Measurements from ENCODE around the gene OR5L1. TPM values are rescaled to one million over a fixed set of nuclear protein-coding genes. Genes with fewer than 3 reads are reported as not detected.

The OR5L1 gene
- total RNA-seq, 1 donor: not detected

DNA sequence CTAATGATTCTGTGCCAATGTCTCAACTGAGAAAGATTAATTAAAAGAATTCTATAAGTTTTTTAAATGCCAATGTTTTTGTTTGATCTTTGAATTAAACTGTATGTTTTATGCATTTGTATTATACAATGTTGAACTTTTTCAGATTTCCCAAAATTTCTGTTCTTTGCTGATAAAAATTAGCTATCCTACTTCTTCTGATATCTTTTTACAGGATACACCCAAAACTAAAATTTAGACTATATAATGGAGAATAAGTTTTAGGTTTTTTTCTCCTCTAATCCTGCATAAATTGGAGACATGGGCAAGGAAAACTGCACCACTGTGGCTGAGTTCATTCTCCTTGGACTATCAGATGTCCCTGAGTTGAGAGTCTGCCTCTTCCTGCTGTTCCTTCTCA is 15.8 kb downstream of the OR5L1 start, which contains the start of gene OR5L2:
Gene OR5L2, plus strand, starts transcription at position 301 of the 400 bp plus-strand sequence. Its CDS starts 0 bp downstream, at position 301.
- DNase-seq (ENCODE audit: low read depth): no peak
- TF ChIP-seq, protein P1, sequence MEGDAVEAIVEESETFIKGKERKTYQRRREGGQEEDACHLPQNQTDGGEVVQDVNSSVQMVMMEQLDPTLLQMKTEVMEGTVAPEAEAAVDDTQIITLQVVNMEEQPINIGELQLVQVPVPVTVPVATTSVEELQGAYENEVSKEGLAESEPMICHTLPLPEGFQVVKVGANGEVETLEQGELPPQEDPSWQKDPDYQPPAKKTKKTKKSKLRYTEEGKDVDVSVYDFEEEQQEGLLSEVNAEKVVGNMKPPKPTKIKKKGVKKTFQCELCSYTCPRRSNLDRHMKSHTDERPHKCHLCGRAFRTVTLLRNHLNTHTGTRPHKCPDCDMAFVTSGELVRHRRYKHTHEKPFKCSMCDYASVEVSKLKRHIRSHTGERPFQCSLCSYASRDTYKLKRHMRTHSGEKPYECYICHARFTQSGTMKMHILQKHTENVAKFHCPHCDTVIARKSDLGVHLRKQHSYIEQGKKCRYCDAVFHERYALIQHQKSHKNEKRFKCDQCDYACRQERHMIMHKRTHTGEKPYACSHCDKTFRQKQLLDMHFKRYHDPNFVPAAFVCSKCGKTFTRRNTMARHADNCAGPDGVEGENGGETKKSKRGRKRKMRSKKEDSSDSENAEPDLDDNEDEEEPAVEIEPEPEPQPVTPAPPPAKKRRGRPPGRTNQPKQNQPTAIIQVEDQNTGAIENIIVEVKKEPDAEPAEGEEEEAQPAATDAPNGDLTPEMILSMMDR (IDR thresholded peaks at IDR 0.05; ENCODE audit: insufficient read depth, low read length): no peak
- H3K4me3 ChIP-seq (ENCODE audit: low read depth, low read length): no peak within 1 kb of the TSS

DNA sequence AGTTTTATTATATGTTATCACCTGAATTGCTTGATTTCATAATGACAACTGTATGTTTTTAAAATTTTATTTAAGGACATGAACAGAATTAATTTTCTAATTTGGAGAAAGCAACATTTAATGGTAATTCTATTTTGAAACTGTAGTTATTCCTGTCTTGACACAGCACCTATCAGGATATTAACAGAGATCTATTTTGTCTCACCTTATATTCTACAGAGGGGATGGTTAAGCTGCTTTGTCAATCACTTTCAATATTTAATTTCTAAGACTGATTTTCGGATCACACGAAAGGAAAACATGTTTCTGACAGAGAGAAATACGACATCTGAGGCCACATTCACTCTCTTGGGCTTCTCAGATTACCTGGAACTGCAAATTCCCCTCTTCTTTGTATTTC is 27.3 kb downstream of the OR5L1 start, which contains the start of gene OR5D16:
Gene OR5D16, plus strand, starts transcription at position 301 of the 400 bp plus-strand sequence. Its CDS starts 0 bp downstream, at position 301.
- TF ChIP-seq, protein P1 (IDR thresholded peaks at IDR 0.05; ENCODE audit: insufficient read depth, low read length): no peak
- H3K4me3 ChIP-seq (ENCODE audit: low read depth, low read length): no peak within 1 kb of the TSS
- DNase-seq (ENCODE audit: low read depth): no peak

DNA sequence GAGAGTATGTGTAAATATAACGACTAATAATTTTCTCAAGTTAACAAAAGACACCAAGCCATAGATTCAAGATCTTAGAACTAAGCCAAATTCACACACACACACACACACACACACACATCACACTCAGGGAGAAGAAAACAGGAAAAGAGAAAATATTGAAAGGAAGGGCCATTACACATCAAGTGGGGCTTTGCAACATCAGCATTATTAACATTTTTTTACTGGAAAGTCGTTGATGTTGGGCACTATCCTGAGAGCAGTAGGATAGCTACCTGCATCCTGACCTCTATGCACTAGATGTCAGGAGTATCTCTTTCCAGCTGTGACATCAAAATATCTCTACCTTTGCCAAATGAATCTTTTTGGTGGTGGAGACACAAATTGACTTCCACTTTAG is 36.3 kb downstream of the OR5L1 start:
- TF ChIP-seq, protein P1 (IDR thresholded peaks at IDR 0.05; ENCODE audit: insufficient read depth, low read length): no peak
- no peak for DNase-seq (ENCODE audit: low read depth)
- no peak overlapping the region for H3K4me3 ChIP-seq (ENCODE audit: low read depth, low read length)

DNA sequence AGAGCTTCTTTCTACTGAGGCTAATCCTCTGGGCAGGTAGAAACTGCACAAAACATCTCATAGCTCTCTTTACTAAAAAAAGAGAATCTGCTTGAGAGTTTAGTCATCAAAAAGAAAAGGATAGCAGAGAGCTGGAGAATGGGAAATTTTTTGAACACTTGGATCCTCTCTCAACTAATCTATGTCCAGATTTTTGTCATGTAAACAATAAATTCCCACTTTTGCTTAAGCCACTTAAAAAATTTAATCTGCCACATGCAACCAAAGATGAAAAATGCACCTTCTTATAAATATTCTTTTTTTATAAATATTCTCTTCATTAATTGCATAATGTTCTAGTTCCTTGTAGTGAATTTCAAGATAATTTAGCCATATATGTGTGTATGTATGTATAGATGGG is 37.9 kb downstream of the OR5L1 start:
- TF ChIP-seq, protein P1 (IDR thresholded peaks at IDR 0.05; ENCODE audit: insufficient read depth, low read length): no peak
- DNase-seq (ENCODE audit: low read depth): no peak
- H3K4me3 ChIP-seq (ENCODE audit: low read depth, low read length): no peak overlapping the region

DNA sequence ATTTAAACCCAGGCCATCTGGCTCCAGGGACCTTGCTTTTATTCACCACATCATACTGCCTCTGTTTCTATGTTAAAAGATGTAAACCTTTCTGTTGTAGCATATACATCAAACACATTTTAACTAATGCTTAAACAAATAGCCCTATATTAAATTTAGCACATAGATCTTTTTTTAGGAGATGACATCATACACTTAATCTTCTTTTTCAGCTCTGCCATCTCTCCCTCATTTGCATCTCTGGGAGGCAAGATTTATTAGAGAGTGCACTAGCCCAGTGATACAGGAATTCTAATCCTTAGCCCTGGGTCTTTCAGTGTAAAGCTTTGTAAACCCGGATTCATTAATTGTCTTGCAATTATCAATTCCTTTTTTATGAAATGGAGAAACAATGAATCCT is 41.0 kb downstream of the OR5L1 start:
- no peak overlapping the region for H3K4me3 ChIP-seq (ENCODE audit: low read depth, low read length)
- no peak for DNase-seq (ENCODE audit: low read depth)
- TF ChIP-seq, protein P1 (IDR thresholded peaks at IDR 0.05; ENCODE audit: insufficient read depth, low read length): no peak

DNA sequence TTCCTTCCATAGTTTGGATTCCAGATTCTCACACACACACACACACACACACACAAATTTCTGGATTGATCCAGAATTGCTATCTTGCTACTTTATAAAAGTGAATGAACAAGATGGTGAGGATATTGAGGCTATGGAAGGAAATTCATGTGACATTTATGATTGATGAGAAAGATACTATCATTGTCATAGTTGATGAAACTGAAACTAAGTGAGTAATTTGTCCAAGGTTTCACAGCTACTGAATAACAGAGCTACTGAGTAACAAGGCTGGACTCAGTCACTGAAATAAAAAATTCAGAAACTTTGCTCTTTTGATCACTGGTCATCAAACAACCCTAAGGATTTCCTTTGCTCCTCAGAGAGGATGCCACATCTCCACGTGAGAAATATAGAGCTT is 43.5 kb downstream of the OR5L1 start:
- no peak for DNase-seq (ENCODE audit: low read depth)

More for the DNA sequence above, 43.5 kb downstream of the OR5L1 start:
- no peak overlapping the region for H3K4me3 ChIP-seq (ENCODE audit: low read depth, low read length)
- TF ChIP-seq, protein P1 (IDR thresholded peaks at IDR 0.05; ENCODE audit: insufficient read depth, low read length): no peak

Other genes starting within 250 kb of the OR5L1 start
- not detected in 2 replicates for gene OR4C16, start 239.2 kb upstream of the OR5L1 start, total RNA-seq (ENCODE audit: low replicate concordance)
- not detected in 2 replicates for gene OR4C11, start 203.7 kb upstream of the OR5L1 start, total RNA-seq (ENCODE audit: low replicate concordance)
- gene OR4P4, start 176.3 kb upstream of the OR5L1 start, total RNA-seq (ENCODE audit: low replicate concordance): not detected in 2 replicates
- gene OR4S2, start 163.0 kb upstream of the OR5L1 start, total RNA-seq (ENCODE audit: low replicate concordance): not detected in 2 replicates
- not detected in 2 replicates for gene OR4C6, start 149.2 kb upstream of the OR5L1 start, total RNA-seq (ENCODE audit: low replicate concordance)
- not detected in 2 replicates for gene OR5D13, start 37.9 kb upstream of the OR5L1 start, total RNA-seq (ENCODE audit: low replicate concordance)
- not detected in 2 replicates for gene OR5D14, start 15.8 kb upstream of the OR5L1 start, total RNA-seq (ENCODE audit: low replicate concordance)
- not detected in 2 replicates for gene OR5D18, start 8.3 kb downstream of the OR5L1 start, total RNA-seq (ENCODE audit: low replicate concordance)
- not detected in 2 replicates for gene OR5L2, start 15.9 kb downstream of the OR5L1 start, total RNA-seq (ENCODE audit: low replicate concordance)
- not detected in 2 replicates for gene OR5D16, start 27.4 kb downstream of the OR5L1 start, total RNA-seq (ENCODE audit: low replicate concordance)
- gene TRIM51, start 71.9 kb downstream of the OR5L1 start, total RNA-seq (ENCODE audit: low replicate concordance): not detected in 2 replicates
- gene OR5W2, start 103.2 kb downstream of the OR5L1 start, total RNA-seq (ENCODE audit: low replicate concordance): not detected in 2 replicates
- gene OR5I1, start 125.0 kb downstream of the OR5L1 start, total RNA-seq (ENCODE audit: low replicate concordance): not detected in 2 replicates
- gene OR10AG1, start 158.6 kb downstream of the OR5L1 start, total RNA-seq (ENCODE audit: low replicate concordance): not detected in 2 replicates
- gene OR5F1, start 183.3 kb downstream of the OR5L1 start, total RNA-seq (ENCODE audit: low replicate concordance): not detected in 2 replicates
- gene OR5AS1, start 216.3 kb downstream of the OR5L1 start, total RNA-seq (ENCODE audit: low replicate concordance): not detected in 2 replicates